ENCODE results near the gene ZNF316.
A peak's percentile ranks its signal among the peaks of the same experiment; 100 is the strongest.
"Not testable (repeated sequence)": the region's sequence is repeated elsewhere in the genome, so short reads cannot be mapped to it uniquely, and the experiment has no call there.

The ZNF316 gene

DNA sequence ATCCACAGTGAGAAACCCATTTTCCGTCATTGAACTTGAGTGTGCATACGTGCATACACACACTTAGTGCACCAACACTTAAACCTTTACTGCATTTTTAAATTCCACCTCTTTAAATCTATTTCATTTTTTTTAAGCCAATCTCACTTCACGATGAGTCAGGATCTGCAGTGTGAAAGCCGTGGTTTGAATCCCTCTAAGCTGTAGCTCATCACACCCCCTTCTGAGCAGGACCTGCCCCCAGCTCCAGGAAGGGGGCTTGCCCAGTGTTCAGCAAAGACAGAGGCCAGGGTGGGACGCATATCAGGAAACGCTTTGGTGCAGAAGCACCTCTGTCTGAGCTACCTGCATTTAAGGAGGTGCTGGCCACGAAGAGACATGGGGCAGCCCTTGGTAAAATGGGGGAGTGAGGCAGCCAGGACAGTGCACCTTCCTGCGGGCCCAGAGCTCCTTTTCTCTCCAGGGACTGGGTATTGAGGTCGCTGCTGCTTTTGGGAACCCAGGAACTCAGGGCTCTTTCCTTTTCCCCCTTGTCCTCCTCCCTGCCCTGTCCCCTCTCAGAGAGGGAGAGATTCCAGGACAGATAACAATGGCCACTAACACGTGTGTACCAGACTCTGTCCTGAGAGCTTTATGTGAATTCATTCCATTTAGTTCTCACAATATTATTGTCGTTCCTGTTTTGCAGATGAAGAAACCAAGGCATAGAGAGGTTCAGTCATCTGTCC lies 21.7 kb downstream of the ZNF316 start:
- Mint-ChIP-seq H3K4me3 (no peak overlapping the region), H3K9me3 (peaks cover 3% of the 10 kb centered on the region), H3K4me1 (ENCODE audit: low read depth) (peaks cover 6% of the 10 kb centered on the region), H3K36me3 (ENCODE audit: low read depth) (peaks cover 21% of the 10 kb centered on the region), H3K27ac (no peak overlapping the region), H3K27me3 (peaks cover 6% of the 10 kb centered on the region)
- peak; percentile 29 for DNase-seq

DNA sequence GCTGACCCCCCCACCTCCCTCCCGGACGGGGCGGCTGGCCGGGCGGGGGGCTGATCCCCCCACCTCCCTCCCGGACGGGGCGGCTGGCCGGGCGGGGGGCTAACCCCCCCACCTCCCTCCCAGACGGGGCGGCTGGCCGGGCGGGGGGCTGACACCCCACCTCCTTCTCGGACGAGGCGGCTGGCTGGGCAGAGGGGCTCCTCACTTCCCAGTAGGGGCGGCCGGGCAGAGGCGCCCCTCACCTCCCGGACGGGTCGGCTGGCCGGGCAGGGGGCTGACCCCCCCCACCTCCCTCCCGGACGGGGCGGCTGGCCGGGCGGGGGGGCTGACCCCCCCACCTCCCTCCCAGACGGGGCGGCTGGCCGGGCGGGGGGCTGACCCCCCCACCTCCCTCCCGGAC lies 33.7 kb downstream of the ZNF316 start:
- not testable (repeated sequence) for H3K27ac Mint-ChIP-seq; DNase-seq; H3K4me1 Mint-ChIP-seq (ENCODE audit: low read depth); H3K27me3 Mint-ChIP-seq; H3K4me3 Mint-ChIP-seq
- H3K36me3 Mint-ChIP-seq (ENCODE audit: low read depth): peaks cover 57% of the 10 kb centered on the region
- H3K9me3 Mint-ChIP-seq: peaks cover 53% of the 10 kb centered on the region

DNA sequence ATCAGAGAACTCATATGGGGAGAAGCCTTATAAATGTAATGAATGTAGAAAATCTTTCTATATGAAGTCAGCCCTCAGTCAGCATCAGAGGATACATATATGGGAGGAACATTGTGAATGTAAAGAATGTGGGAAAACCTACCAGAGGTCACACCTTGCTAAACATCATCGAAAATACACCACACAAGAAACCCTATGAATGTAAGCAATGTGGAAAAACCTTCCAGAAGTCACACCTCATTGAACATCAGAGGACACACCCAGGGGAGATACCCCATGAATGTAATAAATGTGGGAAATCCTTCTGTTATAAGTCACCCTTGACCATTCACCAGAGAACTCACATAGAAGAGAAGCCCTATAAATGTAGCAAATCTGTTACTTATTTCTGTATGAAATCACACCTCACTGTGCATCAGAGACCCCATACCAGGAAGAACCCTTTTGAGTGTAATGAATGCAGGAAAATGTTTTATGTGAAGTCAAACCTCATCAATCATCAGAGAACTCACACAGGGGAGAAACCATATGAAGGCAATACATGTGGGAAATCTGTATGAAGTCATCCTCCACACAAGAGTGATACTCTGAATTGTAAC lies 38.8 kb downstream of the ZNF316 start:
- Mint-ChIP-seq H3K4me3 (no peak overlapping the region), H3K9me3 (peaks cover 68% of the 10 kb centered on the region), H3K27ac (no peak overlapping the region), H3K27me3 (no peaks in the 10 kb centered on the region), H3K36me3 (ENCODE audit: low read depth) (peaks cover 54% of the 10 kb centered on the region), H3K4me1 (ENCODE audit: low read depth) (no peaks in the 10 kb centered on the region)
- DNase-seq: no peak

DNA sequence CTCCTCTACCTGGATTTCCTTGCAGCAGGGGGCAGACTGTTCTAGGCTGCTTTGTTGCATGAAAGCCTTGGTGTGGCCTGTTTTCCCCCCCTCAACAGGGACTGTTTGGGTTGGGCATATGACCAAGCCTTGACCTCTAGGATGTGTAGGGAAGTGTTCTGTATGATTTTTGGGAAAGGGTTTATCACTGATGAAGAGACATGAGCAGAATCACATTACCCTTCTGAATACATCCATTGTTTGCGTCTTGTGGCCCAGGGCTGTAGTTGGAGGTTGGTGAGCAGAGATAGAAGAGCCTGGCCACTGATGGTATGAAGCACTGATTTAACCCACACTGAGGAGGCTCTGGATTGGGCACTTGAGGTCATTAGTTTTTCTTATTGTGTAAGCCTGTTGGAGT lies 43.0 kb downstream of the ZNF316 start:
- Mint-ChIP-seq H3K27ac (no peak overlapping the region), H3K4me1 (ENCODE audit: low read depth) (no peaks in the 10 kb centered on the region), H3K9me3 (peaks cover 78% of the 10 kb centered on the region), H3K27me3 (no peaks in the 10 kb centered on the region), H3K36me3 (ENCODE audit: low read depth) (peaks cover 58% of the 10 kb centered on the region), H3K4me3 (no peak overlapping the region)
- DNase-seq: no peak

DNA sequence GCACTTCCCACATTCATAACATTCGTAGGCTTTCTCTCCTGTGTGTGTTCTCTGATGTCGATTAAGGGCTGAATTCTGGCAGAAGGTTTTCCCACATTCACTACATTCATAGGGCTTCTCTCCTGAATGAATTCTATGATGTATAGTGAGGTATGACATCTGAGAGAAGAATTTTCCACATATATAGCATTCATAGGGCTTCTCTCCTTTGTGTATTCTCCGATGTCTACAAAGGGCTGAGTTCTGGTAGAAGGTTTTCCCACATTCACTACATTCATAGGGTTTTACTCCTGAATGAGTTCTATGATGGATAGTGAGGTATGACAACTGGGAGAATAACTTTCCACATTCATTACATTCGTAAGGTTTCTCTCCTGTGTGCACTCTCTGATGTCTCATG lies 54.0 kb downstream of the ZNF316 start:
- peaks cover 63% of the 10 kb centered on the region for H3K9me3 Mint-ChIP-seq
- no peak overlapping the region for H3K27ac Mint-ChIP-seq
- H3K4me1 Mint-ChIP-seq (ENCODE audit: low read depth): no peaks in the 10 kb centered on the region
- H3K27me3 Mint-ChIP-seq: no peaks in the 10 kb centered on the region
- DNase-seq: no peak
- H3K36me3 Mint-ChIP-seq (ENCODE audit: low read depth): no peaks in the 10 kb centered on the region
- no peak overlapping the region for H3K4me3 Mint-ChIP-seq

DNA sequence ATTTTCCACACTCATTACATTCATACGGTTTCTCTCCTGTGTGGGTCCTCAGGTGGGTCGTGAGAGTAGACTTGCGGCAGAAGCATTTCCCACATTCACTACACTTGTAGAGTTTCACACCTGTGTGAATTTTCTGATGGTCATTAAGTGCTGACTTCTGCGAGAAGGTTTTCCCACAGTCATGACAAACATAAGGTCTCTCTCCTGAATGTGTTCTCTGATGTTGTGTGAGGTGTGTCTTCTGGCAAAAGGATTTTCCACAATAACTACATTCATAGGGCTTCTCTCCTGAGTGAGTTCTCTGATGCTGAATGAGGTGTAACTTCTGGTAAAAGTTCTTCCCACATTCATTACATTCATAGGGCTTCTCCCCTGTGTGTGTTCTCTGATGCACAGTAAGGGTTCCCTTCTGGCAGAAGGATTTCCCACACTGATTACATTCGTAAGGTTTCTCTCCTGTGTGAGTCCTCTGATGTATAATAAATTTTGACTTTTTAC lies 54.5 kb downstream of the ZNF316 start:
- no peaks in the 10 kb centered on the region for H3K27me3 Mint-ChIP-seq
- H3K36me3 Mint-ChIP-seq (ENCODE audit: low read depth): no peaks in the 10 kb centered on the region

DNA sequence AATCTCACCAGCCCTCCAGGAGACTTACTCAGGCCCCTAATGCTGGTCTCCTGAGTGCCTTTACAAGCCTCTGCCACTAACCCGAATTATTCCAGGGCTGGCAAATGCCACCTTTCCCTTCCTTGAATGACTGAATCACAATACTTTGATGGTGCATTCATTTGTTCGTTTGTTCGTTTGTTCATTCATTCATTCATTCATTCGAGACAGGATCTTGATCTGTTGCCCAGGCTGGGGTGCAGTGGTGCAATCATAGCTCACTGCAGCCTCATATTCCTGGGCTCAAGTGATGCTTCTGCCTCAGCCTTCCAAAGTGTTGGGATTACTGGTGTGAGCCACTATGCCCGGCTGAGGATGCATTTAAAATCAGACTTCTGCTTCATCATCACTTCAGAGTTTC lies 63.7 kb downstream of the ZNF316 start:
- H3K4me3 Mint-ChIP-seq: no peak overlapping the region
- peaks cover 51% of the 10 kb centered on the region for H3K9me3 Mint-ChIP-seq
- H3K36me3 Mint-ChIP-seq (ENCODE audit: low read depth): peaks cover 30% of the 10 kb centered on the region
- H3K27ac Mint-ChIP-seq: no peak overlapping the region
- DNase-seq: no peak
- H3K27me3 Mint-ChIP-seq: no peaks in the 10 kb centered on the region
- H3K4me1 Mint-ChIP-seq (ENCODE audit: low read depth): peaks cover 33% of the 10 kb centered on the region

More for the DNA sequence above, 54.5 kb downstream of the ZNF316 start:
- Mint-ChIP-seq H3K4me1 (ENCODE audit: low read depth) (no peaks in the 10 kb centered on the region), H3K27ac (no peak overlapping the region), H3K4me3 (no peak overlapping the region), H3K9me3 (peaks cover 59% of the 10 kb centered on the region)
- DNase-seq: no peak

DNA sequence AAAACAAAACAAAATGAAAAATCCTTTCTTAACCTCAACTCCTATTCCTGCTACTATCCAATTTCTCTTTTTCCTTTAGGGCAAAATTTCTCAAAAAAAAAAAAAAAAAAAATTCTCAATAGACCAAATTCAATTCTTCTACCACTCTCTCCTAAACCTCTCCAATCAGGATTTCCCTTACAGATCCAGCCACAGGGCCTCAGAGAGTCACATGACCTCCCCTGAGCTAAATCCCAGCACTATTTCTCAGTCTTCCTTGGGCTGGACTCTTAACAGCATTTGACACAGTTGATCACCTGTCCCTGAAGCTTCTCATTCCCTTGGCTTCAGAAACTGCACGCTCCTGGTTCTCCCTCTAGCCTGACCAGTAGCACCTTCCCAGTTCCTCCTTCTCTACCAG lies 64.7 kb downstream of the ZNF316 start:
- no peak overlapping the region for H3K4me3 Mint-ChIP-seq
- peaks cover 51% of the 10 kb centered on the region for H3K9me3 Mint-ChIP-seq
- peaks cover 36% of the 10 kb centered on the region for H3K36me3 Mint-ChIP-seq (ENCODE audit: low read depth)
- H3K27me3 Mint-ChIP-seq: no peaks in the 10 kb centered on the region
- H3K27ac Mint-ChIP-seq: no peak overlapping the region
- H3K4me1 Mint-ChIP-seq (ENCODE audit: low read depth): peaks cover 33% of the 10 kb centered on the region
- DNase-seq: no peak

Data from activated T-cell treated with anti-CD3 and anti-CD28 coated beads, Interleukin-2, amount 50 U/mL, for 24 hours (primary cell).